HCT116 (cell line): ENCODE results near the gene PTPN18. TPM values are rescaled to one million over a fixed set of nuclear protein-coding genes. Genes with fewer than 3 reads are reported as not detected.

Experiments used
- ATAC-seq: fragments of 200-7000 bp; cut with Tn5 transposase; 2 replicates; pipeline ENCODE4 v1.9.1; 2020; ENCODE audit warnings: mild to moderate bottlenecking, moderate library complexity
- BruUV-seq: library from RNA; stranded (reverse); fragments of 400-500 nt; replicated peaks from 2 replicates; lab custom pipeline; 2021; lab: Mats Ljungman, UMichigan
- CTCF ChIA-PET: fragments of 300-600 bp; sonication (Branson Sonifier 250); formaldehyde crosslinking; loops from one replicate; lab custom pipeline; 2021; ENCODE audit warnings: antibody characterized with exemption; lab: Charles Lee
- POLR2A ChIA-PET: fragments of 300-600, 350-600 bp; sonication (Branson Sonifier 250); formaldehyde crosslinking; loops from one replicate; lab custom pipeline; 2021; ENCODE audit warnings: antibody characterized with exemption; lab: Charles Lee
- RAD21 ChIA-PET, 2 experiments: fragments of 300-600 bp; sonication (Branson Sonifier 250); formaldehyde crosslinking; loops; one replicate each; lab custom pipeline; 2023; ENCODE audit warnings: low total read pairs in 2 of 2; ENCODE audit not compliant: uncharacterized antibody in 2 of 2, unreplicated experiment in 2 of 2, low non-redundant PET in 1 of 2; lab: Charles Lee
- DNase-seq: peaks from one replicate; pipeline ENCODE4 v3.0.0-alpha.2; 2010; ENCODE audit warnings: low read depth, low spot score
- H2AFZ ChIP-seq: fragments of 200-600 bp; shearing (Covaris generic), sonication (generic); 2 replicates; pipeline ENCODE4 v1.6.1; 2017; ENCODE audit warnings: low read depth, mixed run types, mixed read lengths, antibody characterized with exemption, low read length; ENCODE audit not compliant: poor library complexity, severe bottlenecking
- H3K27ac ChIP-seq: 2 replicates; pipeline ENCODE4 v1.5.1; 2012; ENCODE audit warnings: low read depth, low read length
- H3K27me3 ChIP-seq: fragments of 200-600 bp; sonication (generic); 2 replicates; pipeline ENCODE4 v1.6.1; 2016; ENCODE audit warnings: mixed run types, low read length, mixed read lengths; ENCODE audit not compliant: insufficient read depth
- H3K36me3 ChIP-seq, 2 experiments: fragments of 200-500 bp in 1 of 2; fragments of 200-600 bp in 1 of 2; sonication (Bioruptor generic) in 1 of 2; sonication (generic) in 1 of 2; 2 replicates each; pipeline versions ENCODE4 v1.5.1 to v1.6.1; 2014 to 2016; ENCODE audit warnings: low read length in 2 of 2, inconsistent platforms in 1 of 2, mixed read lengths in 1 of 2, mixed run types in 1 of 2; ENCODE audit not compliant: insufficient read depth in 2 of 2, control insufficient read depth in 1 of 2
- H3K4me1 ChIP-seq, 2 experiments: fragments of 200-600 bp in 1 of 2; sonication (generic) in 1 of 2; 2 replicates each; pipeline versions ENCODE4 v1.5.1 to v1.6.1; 2012 to 2017; ENCODE audit warnings: low read length in 2 of 2, inconsistent platforms in 1 of 2, mild to moderate bottlenecking in 1 of 2, mixed read lengths in 1 of 2, mixed run types in 1 of 2, moderate library complexity in 1 of 2; ENCODE audit not compliant: insufficient read depth in 2 of 2, control insufficient read depth in 1 of 2
- H3K4me2 ChIP-seq: fragments of 200-600 bp; sonication (generic); 2 replicates; pipeline ENCODE4 v1.6.1; 2017; ENCODE audit warnings: mixed run types, low read length, mixed read lengths
- H3K4me3 ChIP-seq, 2 experiments: fragments of 200-600 bp in 1 of 2; sonication (generic) in 1 of 2; replicated peaks in 1 of 2; 2 replicates each; pipeline ENCODE4 v1.5.1; 2011 to 2016; ENCODE audit warnings: low read length in 2 of 2, control low read depth in 1 of 2, low read depth in 1 of 2, mild to moderate bottlenecking in 1 of 2, mixed read lengths in 1 of 2, mixed run types in 1 of 2
- H3K79me2 ChIP-seq: fragments of 200-600 bp; sonication (generic); 2 replicates; pipeline ENCODE4 v1.6.1; 2017; ENCODE audit warnings: mild to moderate bottlenecking, mixed run types, low read length, moderate library complexity, mixed read lengths; ENCODE audit not compliant: insufficient read depth
- H3K9ac ChIP-seq: fragments of 200-600 bp; sonication (generic); 2 replicates; pipeline ENCODE4 v1.6.1; 2016; ENCODE audit warnings: low read length, mixed read lengths
- H3K9me2 ChIP-seq: fragments of 200-600 bp; sonication (generic), shearing (Covaris generic); 2 replicates; pipeline ENCODE4 v1.6.1; 2017; ENCODE audit warnings: mixed run types, mild to moderate bottlenecking, moderate library complexity; ENCODE audit not compliant: insufficient read depth
- H3K9me3 ChIP-seq, 2 experiments: fragments of 200-500 bp in 1 of 2; fragments of 200-600 bp in 1 of 2; sonication (Bioruptor generic) in 1 of 2; sonication (generic) in 1 of 2; 2 replicates each; pipeline ENCODE4 v1.6.1; 2014 to 2017; ENCODE audit warnings: low read length in 2 of 2, mixed read lengths in 2 of 2, inconsistent platforms in 1 of 2, low read depth in 1 of 2, mild to moderate bottlenecking in 1 of 2, mixed run types in 1 of 2, moderate library complexity in 1 of 2; ENCODE audit not compliant: control insufficient read depth in 1 of 2, insufficient read depth in 1 of 2
- H4K20me1 ChIP-seq: fragments of 200-600 bp; sonication (generic), shearing (Covaris generic); 2 replicates; pipeline ENCODE4 v1.6.1; 2017; ENCODE audit warnings: mixed run types, mild to moderate bottlenecking, moderate library complexity; ENCODE audit not compliant: insufficient read depth
- CBX3 ChIP-seq: IDR thresholded peaks from 2 replicates; pipeline ENCODE4 v1.6.1; 2012; ENCODE audit warnings: low read depth
- ELF1 ChIP-seq: IDR thresholded peaks from 2 replicates; pipeline ENCODE4 v1.6.1; 2012; ENCODE audit warnings: low read depth, borderline replicate concordance
- POLR2AphosphoS5 ChIP-seq: IDR thresholded peaks from 2 replicates; pipeline ENCODE4 v1.6.1; 2011; ENCODE audit warnings: mild to moderate bottlenecking, low read depth, low read length, moderate library complexity
- SIN3A ChIP-seq: IDR thresholded peaks from 2 replicates; pipeline ENCODE4 v1.6.1; 2012; ENCODE audit warnings: low read depth
- YY1 ChIP-seq: IDR thresholded peaks from 2 replicates; pipeline ENCODE4 v1.6.1; 2011; ENCODE audit warnings: low read length, low read depth, moderate library complexity, mild to moderate bottlenecking; ENCODE audit not compliant: insufficient replicate concordance; ENCODE audit errors: extremely low read depth
- ZBTB33 ChIP-seq: IDR thresholded peaks from 2 replicates; pipeline ENCODE4 v1.6.1; 2011; ENCODE audit warnings: mild to moderate bottlenecking, low read length, moderate library complexity; ENCODE audit not compliant: insufficient replicate concordance; ENCODE audit errors: extremely low read depth
- intact Hi-C: fragments of 100-400 bp; cut with micrococcal nuclease; formaldehyde crosslinking; loops from 2 replicates; pipeline ENCODE4 v1.10.0; 2022
- total RNA-seq: library from RNA; stranded (reverse); gene quantifications from one replicate; pipeline ENCODE4 v1.2.1, GENCODE V29; 2021; ENCODE audit not compliant: unreplicated experiment
- TF ChIP-seq, protein P1 (sequence below): IDR thresholded peaks from 2 replicates; pipeline ENCODE4 v1.6.1; 2012

PTPN18 gene
- total RNA-seq, 1 experiment from 2014 or later = 52.4 TPM

- ChIA-PET CTCF (no interaction called here), RAD21 (no interaction called here), POLR2A (no interaction called here)
- TF ChIP-seq POLR2AphosphoS5 = no peak
- TF ChIP-seq ELF1 = no peak
- TF ChIP-seq CBX3 = no peak
- TF ChIP-seq ZBTB33 = no peak
- no peak for TF ChIP-seq YY1
- no peak for TF ChIP-seq SIN3A
- TF ChIP-seq, protein P1, sequence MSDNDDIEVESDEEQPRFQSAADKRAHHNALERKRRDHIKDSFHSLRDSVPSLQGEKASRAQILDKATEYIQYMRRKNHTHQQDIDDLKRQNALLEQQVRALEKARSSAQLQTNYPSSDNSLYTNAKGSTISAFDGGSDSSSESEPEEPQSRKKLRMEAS = no peak
- DNase-seq (no peak), ATAC-seq (no peak)
- H3K4me2 ChIP-seq = no peak overlapping the region
- no peak overlapping the region for H3K9ac ChIP-seq
- peaks cover 0 to 6% of the 10 kb centered on the region in 2 experiments; a peak in 1 of 4 replicates for H3K4me1 ChIP-seq
- H4K20me1 ChIP-seq = peaks cover 8% of the 10 kb centered on the region; the same call in 1 of the 2 replicates
- H3K36me3 ChIP-seq = peaks cover 31 to 45% of the 10 kb centered on the region in 2 experiments
- no peak overlapping the region for H2AFZ ChIP-seq
- no peaks in the 10 kb centered on the region for H3K9me3 ChIP-seq
- no peak overlapping the region for H3K27ac ChIP-seq
- peaks cover 32% of the 10 kb centered on the region for H3K79me2 ChIP-seq
- no peaks in the 10 kb centered on the region for H3K27me3 ChIP-seq
- BruUV-seq = no TSS peak
- no peak overlapping the region for H3K4me3 ChIP-seq
- H3K9me2 ChIP-seq = no peaks in the 10 kb centered on the region
- intact Hi-C loops = loop anchor here (2.0 kb wide), 1 partner anchor 19 kb away; no protein-coding TSS in a partner anchor
These were observed 8.5 kb upstream of the PTPN18 start for GRCh38 chr2:130347220-130347925.
